GM18907 (cell line): ENCODE results near the gene TCAP.
A peak's percentile ranks its signal among the peaks of the same experiment; 100 is the strongest.
"Not testable (repeated sequence)": the region's sequence is repeated elsewhere in the genome, so short reads cannot be mapped to it uniquely, and the experiment has no call there.

Experiments used
- ATAC-seq: cut with Tn5 transposase; IDR thresholded peaks from one replicate; pipeline ENCODE4 v1.9.1; 2021; ENCODE audit warnings: mild to moderate bottlenecking, moderate library complexity; ENCODE audit not compliant: unreplicated experiment

Gene TCAP

GRCh38 chr17:39678340-39679116, 13.4 kb downstream of the TCAP start:
- ATAC-seq: no peak

GRCh38 chr17:39679521-39680192, 14.5 kb downstream of the TCAP start:
- ATAC-seq: no peak

- ATAC-seq: no peak
Measured at GRCh38 chr17:39683295-39683939, 18.3 kb downstream of the TCAP start.

- no peak for ATAC-seq
Measured at GRCh38 chr17:39684369-39685192, 19.4 kb downstream of the TCAP start.

- no peak for ATAC-seq
Measured at GRCh38 chr17:39687101-39687545, 22.0 kb downstream of the TCAP start.

- ATAC-seq: peak; percentile 81
Measured at GRCh38 chr17:39687546-39688474, 22.7 kb downstream of the TCAP start, which contains the start of gene PGAP3. PGAP3 (minus strand) TSS chr17:39688057; CDS start chr17:39688014, 43 bp downstream.

- ATAC-seq: no peak
Measured at GRCh38 chr17:39688475-39688835, 23.3 kb downstream of the TCAP start.

GRCh38 chr17:39688945-39689344, 23.8 kb downstream of the TCAP start:
- no peak for ATAC-seq

GRCh38 chr17:39694593-39694992, 29.4 kb downstream of the TCAP start:
- ATAC-seq: no peak

- ATAC-seq: no peak
Measured at GRCh38 chr17:39695089-39695474, 29.9 kb downstream of the TCAP start.

GRCh38 chr17:39696731-39697130, 31.6 kb downstream of the TCAP start:
- no peak for ATAC-seq

GRCh38 chr17:39697961-39698360, 32.8 kb downstream of the TCAP start:
- no peak for ATAC-seq

- not testable (repeated sequence) for ATAC-seq
Measured at GRCh38 chr17:39699157-39699817, 34.1 kb downstream of the TCAP start.

- ATAC-seq: no peak
Measured at GRCh38 chr17:39699818-39700147, 34.6 kb downstream of the TCAP start, which contains the start of gene ERBB2. ERBB2 (plus strand) TSS chr17:39700064; CDS start chr17:39700239, 175 bp downstream.

- no peak for ATAC-seq
Measured at GRCh38 chr17:39700148-39700987, 35.2 kb downstream of the TCAP start.

- no peak for ATAC-seq
Measured at GRCh38 chr17:39701012-39701783, 36.0 kb downstream of the TCAP start.

GRCh38 chr17:39701784-39702422, 36.8 kb downstream of the TCAP start:
- no peak for ATAC-seq
